PC-3 (cell line): ENCODE measurements around the gene DNAL1. TPM values are rescaled to one million over a fixed set of nuclear protein-coding genes. Genes with fewer than 3 reads are reported as not detected.
A peak's percentile ranks its signal among the peaks of the same experiment; 100 is the strongest.

ENCODE experiments used
- ATAC-seq: fragments of 200-7000 bp; cut with Tn5 transposase; 2 replicates; pipeline ENCODE4 v1.9.1; 2020; ENCODE audit warnings: mild to moderate bottlenecking, moderate library complexity
- BruUV-seq: library from RNA; stranded (reverse); fragments of 400-500 nt; replicated peaks from 2 replicates; lab custom pipeline; 2021; lab: Mats Ljungman, UMichigan
- CTCF ChIA-PET: fragments of 300-600 bp; sonication (Branson Sonifier 250); formaldehyde crosslinking; loops from one replicate; lab custom pipeline; 2022; ENCODE audit warnings: antibody characterized with exemption; lab: Charles Lee
- POLR2A ChIA-PET: fragments of 300-600 bp; sonication (Branson Sonifier 250); formaldehyde crosslinking; loops from one replicate; lab custom pipeline; 2022; ENCODE audit warnings: antibody characterized with exemption; ENCODE audit not compliant: unreplicated experiment; lab: Charles Lee
- DNase-seq: peaks from one replicate; pipeline ENCODE4 v3.0.0-alpha.2; 2015
- H2AFZ ChIP-seq: fragments of 300-600 bp; sonication (generic); 2 replicates; pipeline ENCODE4 v1.6.0; 2016; ENCODE audit warnings: antibody characterized with exemption, low read length
- H3F3A ChIP-seq: fragments of 300-600 bp; sonication (generic); one replicate; pipeline ENCODE4 v1.6.0; 2017; ENCODE audit warnings: antibody characterized with exemption, low read length, control low read depth, mild to moderate bottlenecking; ENCODE audit not compliant: unreplicated experiment
- H3K27ac ChIP-seq: fragments of 300-600 bp; sonication (generic); 2 replicates; pipeline ENCODE4 v1.5.1; 2016; ENCODE audit warnings: mild to moderate bottlenecking, low read length
- H3K27me3 ChIP-seq: fragments of 300-600 bp; sonication (generic); 2 replicates; pipeline ENCODE4 v1.6.1; 2016; ENCODE audit warnings: low read length, mixed read lengths
- H3K36me3 ChIP-seq: fragments of 300-600 bp; sonication (generic); 2 replicates; pipeline ENCODE4 v1.6.1; 2016; ENCODE audit warnings: low read depth, mixed run types, low read length, mixed read lengths
- H3K4me1 ChIP-seq: fragments of 300-600 bp; sonication (generic); 2 replicates; pipeline ENCODE4 v1.5.1; 2016; ENCODE audit warnings: low read length; ENCODE audit not compliant: insufficient read depth
- H3K4me2 ChIP-seq: fragments of 300-600 bp; sonication (generic); 2 replicates; pipeline ENCODE4 v1.6.0; 2016; ENCODE audit warnings: low read length
- H3K4me3 ChIP-seq: fragments of 300-600 bp; sonication (generic); 2 replicates; pipeline ENCODE4 v1.5.1; 2016; ENCODE audit warnings: mild to moderate bottlenecking, low read length, mixed read lengths
- H3K79me2 ChIP-seq: fragments of 300-600 bp; sonication (generic); 2 replicates; pipeline ENCODE4 v1.6.1; 2017; ENCODE audit warnings: low read length, mixed read lengths
- H3K9ac ChIP-seq: fragments of 300-600 bp; sonication (generic); 2 replicates; pipeline ENCODE4 v1.6.0; 2016; ENCODE audit warnings: mild to moderate bottlenecking, low read length
- H3K9me2 ChIP-seq: fragments of 300-600 bp; sonication (generic); replicated peaks from 2 replicates; pipeline ENCODE4 v1.6.1; 2016; ENCODE audit warnings: mixed run types, low read length, mixed read lengths
- H3K9me3 ChIP-seq: fragments of 300-600 bp; sonication (generic); 2 replicates; pipeline ENCODE4 v1.6.1; 2016; ENCODE audit warnings: low read length, mixed read lengths
- H4K20me1 ChIP-seq: fragments of 300-600 bp; sonication (generic); 2 replicates; pipeline ENCODE4 v1.6.1; 2016; ENCODE audit warnings: low read length, mixed read lengths
- EZH2 ChIP-seq: fragments of 300-600 bp; sonication (generic); IDR thresholded peaks from one replicate; pipeline ENCODE4 v1.6.1; 2017; ENCODE audit warnings: antibody characterized with exemption, mild to moderate bottlenecking, low read length; ENCODE audit not compliant: unreplicated experiment
- EZH2phosphoT487 ChIP-seq: fragments of 300-600 bp; sonication (generic); IDR thresholded peaks from 2 replicates; pipeline ENCODE4 v1.6.1; 2018; ENCODE audit warnings: mild to moderate bottlenecking, antibody characterized with exemption, low read length, borderline replicate concordance
- intact Hi-C: fragments of 100-400 bp; cut with micrococcal nuclease; formaldehyde crosslinking; loops from 2 replicates; pipeline ENCODE4 v1.9.0; 2023
- total RNA-seq: library from RNA; depleted of rRNA; stranded (reverse); fragments of >200 nt; gene quantifications from 2 replicates; pipeline ENCODE4 v1.2.3, GENCODE V29; 2014
- TF ChIP-seq, protein P1 (sequence below): fragments of 300-600 bp; sonication (generic); conservative IDR thresholded peaks from 2 replicates; pipeline ENCODE4 v1.5.1; 2017; ENCODE audit warnings: antibody characterized with exemption, low read depth, mild to moderate bottlenecking, low read length

The DNAL1 gene
- total RNA-seq, 1 experiment from 2014 or later = 2.6 TPM

- ATAC-seq = no peak
- Histone ChIP-seq H3K9ac (no peak overlapping the region), H2AFZ (no peak overlapping the region), H3K79me2 (peaks cover 100% of the 10 kb centered on the region), H3K36me3 (peaks cover 3% of the 10 kb centered on the region; the same call in 1 of the 2 replicates), H3K4me2 (no peak overlapping the region), H3K9me3 (no peaks in the 10 kb centered on the region), H3K4me3 (no peak overlapping the region), H3K27me3 (no peaks in the 10 kb centered on the region), H4K20me1 (peaks cover 83% of the 10 kb centered on the region), H3K9me2 (no peaks in the 10 kb centered on the region), H3K27ac (no peak overlapping the region), H3K4me1 (peaks cover 69% of the 10 kb centered on the region), H3F3A (no peaks in the 10 kb centered on the region)
- ChIA-PET CTCF (no interaction called here), POLR2A (interaction anchor here (0.5 to 0.7 kb wide), 2 partner anchors 9 to 102 kb away, joined by 4 to 5 read pairs; partner anchors contain the start of gene PTGR2)
- intact Hi-C loops = loop anchor here (5.0 kb wide), 1 partner anchor 37 kb away; no protein-coding TSS in a partner anchor
- no peak for TF ChIP-seq EZH2phosphoT487
- no peak for TF ChIP-seq EZH2
- TF ChIP-seq, protein P1, sequence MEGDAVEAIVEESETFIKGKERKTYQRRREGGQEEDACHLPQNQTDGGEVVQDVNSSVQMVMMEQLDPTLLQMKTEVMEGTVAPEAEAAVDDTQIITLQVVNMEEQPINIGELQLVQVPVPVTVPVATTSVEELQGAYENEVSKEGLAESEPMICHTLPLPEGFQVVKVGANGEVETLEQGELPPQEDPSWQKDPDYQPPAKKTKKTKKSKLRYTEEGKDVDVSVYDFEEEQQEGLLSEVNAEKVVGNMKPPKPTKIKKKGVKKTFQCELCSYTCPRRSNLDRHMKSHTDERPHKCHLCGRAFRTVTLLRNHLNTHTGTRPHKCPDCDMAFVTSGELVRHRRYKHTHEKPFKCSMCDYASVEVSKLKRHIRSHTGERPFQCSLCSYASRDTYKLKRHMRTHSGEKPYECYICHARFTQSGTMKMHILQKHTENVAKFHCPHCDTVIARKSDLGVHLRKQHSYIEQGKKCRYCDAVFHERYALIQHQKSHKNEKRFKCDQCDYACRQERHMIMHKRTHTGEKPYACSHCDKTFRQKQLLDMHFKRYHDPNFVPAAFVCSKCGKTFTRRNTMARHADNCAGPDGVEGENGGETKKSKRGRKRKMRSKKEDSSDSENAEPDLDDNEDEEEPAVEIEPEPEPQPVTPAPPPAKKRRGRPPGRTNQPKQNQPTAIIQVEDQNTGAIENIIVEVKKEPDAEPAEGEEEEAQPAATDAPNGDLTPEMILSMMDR = no peak
- no TSS peak for BruUV-seq
- DNase-seq = peak; percentile 0
Measured at GRCh38 chr14:73749706-73750530, 105.1 kb downstream of the DNAL1 start.

DNA sequence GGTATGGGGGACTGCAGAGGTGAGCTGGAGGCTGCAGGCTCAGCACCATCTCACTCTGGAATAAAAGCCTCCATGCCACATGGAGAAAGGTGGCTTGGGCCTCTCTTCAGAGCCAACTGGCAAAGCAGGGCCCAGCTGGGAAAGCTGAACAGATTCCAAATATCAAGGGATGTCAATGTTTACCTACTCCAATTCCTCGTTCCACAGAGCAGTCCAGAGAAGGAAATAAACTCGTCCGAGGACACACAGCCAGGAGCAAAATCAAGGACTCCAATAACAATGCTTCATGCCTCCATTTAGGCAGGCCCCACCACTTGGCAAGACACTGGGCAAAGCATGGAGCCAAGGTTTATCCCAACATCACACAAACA lies 105.7 kb downstream of the DNAL1 start:
- Histone ChIP-seq H3F3A (no peaks in the 10 kb centered on the region), H2AFZ (no peak overlapping the region), H3K9ac (no peak overlapping the region), H3K4me3 (no peak overlapping the region), H3K27me3 (no peaks in the 10 kb centered on the region), H3K9me2 (no peaks in the 10 kb centered on the region), H3K27ac (no peak overlapping the region), H3K79me2 (peaks cover 100% of the 10 kb centered on the region), H4K20me1 (peaks cover 83% of the 10 kb centered on the region), H3K36me3 (peaks cover 3% of the 10 kb centered on the region; the same call in 1 of the 2 replicates), H3K4me1 (peaks cover 69% of the 10 kb centered on the region), H3K9me3 (no peaks in the 10 kb centered on the region), H3K4me2 (no peak overlapping the region)
- ChIA-PET POLR2A (interaction anchor here (0.5 kb wide), 1 partner anchor 9 kb away, joined by 4 read pairs; no protein-coding TSS in a partner anchor), CTCF (interaction anchor here (0.6 kb wide), 1 partner anchor 112 kb away, joined by 5 read pairs; no protein-coding TSS in a partner anchor)
- ATAC-seq = no peak
- peak; percentile 29 for DNase-seq
- TF ChIP-seq EZH2phosphoT487 = no peak
- TF ChIP-seq, protein P1 = no peak
- intact Hi-C loops = loop anchor here (5.0 kb wide), 1 partner anchor 37 kb away; no protein-coding TSS in a partner anchor
- no TSS peak for BruUV-seq
